Measurements from ENCODE around the gene SLC30A3. TPM values are rescaled to one million over a fixed set of nuclear protein-coding genes. Genes with fewer than 3 reads are reported as not detected.
A peak's percentile ranks its signal among the peaks of the same experiment; 100 is the strongest.

SLC30A3 gene
- total and polyA plus RNA-seq, 2 of the 13 experiments (the other 11 are each of a cell fraction or from before 2014, with no cell fraction given), result 0.38 to 0.79 TPM

DNA sequence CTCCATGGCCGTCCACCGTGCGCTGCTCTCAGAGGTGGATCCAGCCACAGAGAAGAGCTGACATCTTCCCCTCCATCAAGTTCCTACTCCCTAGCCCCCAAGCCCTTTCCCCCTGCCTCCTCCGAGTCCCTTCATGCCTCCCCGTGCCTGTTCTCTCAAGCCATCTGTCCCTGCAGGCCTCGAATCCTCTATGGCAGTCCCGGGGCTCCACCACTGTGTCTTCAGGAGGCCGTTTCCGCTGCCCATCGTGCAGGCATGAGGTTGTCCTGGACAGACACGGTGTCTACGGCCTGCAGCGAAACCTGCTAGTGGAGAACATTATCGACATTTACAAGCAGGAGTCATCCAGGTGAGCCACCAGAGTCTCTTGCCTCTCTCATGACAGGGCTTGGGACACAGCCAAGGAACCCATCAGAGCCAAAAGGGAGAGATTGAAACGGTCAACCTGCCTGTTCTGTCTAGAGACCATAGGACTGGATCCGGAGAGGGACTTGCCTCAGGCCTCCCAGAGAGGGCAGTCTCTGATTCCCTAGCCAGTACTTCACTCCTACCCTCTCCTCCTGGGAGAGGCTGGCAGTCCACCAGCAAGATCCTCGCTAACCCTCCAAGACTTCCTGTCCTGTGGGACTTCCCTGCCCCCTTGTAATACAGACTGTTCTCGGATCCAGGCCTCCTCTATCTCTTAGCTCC, 35.7 kb upstream of the SLC30A3 start (continued):
- TF ChIP-seq, protein P1, sequence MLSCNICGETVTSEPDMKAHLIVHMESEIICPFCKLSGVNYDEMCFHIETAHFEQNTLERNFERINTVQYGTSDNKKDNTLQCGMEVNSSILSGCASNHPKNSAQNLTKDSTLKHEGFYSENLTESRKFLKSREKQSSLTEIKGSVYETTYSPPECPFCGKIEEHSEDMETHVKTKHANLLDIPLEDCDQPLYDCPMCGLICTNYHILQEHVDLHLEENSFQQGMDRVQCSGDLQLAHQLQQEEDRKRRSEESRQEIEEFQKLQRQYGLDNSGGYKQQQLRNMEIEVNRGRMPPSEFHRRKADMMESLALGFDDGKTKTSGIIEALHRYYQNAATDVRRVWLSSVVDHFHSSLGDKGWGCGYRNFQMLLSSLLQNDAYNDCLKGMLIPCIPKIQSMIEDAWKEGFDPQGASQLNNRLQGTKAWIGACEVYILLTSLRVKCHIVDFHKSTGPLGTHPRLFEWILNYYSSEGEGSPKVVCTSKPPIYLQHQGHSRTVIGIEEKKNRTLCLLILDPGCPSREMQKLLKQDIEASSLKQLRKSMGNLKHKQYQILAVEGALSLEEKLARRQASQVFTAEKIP (CRISPR knock-in tag; IDR thresholded peaks at IDR 0.05; ENCODE audit: borderline replicate concordance), result no peak
- peak; percentile 46; the same call in 1 of the 2 replicates for TF ChIP-seq ZNF747 (CRISPR knock-in tag; IDR thresholded peaks at IDR 0.05; ENCODE audit: borderline replicate concordance)
- no peak for TF ChIP-seq SRSF4 (IDR thresholded peaks at IDR 0.05; ENCODE audit: low read depth, low read length, poor library complexity, severe bottlenecking)
- TF ChIP-seq ZFX (CRISPR knock-in tag; IDR thresholded peaks at IDR 0.05; ENCODE audit: low read depth), result 0 out of 2 replicates have a peak, but pooled peaks have one; percentile 32
- TF ChIP-seq KLF6 (CRISPR knock-in tag; IDR thresholded peaks at IDR 0.05), result no peak
- no peak for TF ChIP-seq PHB2 (IDR thresholded peaks at IDR 0.05; ENCODE audit: partially characterized antibody)
- 0 out of 2 replicates have a peak, but pooled peaks have one; percentile 23 for TF ChIP-seq ZNF274 (CRISPR knock-in tag; IDR thresholded peaks at IDR 0.05)
- no peak for TF ChIP-seq ZNF367 (CRISPR knock-in tag; IDR thresholded peaks at IDR 0.05; ENCODE audit: borderline replicate concordance)
- no peak for TF ChIP-seq ZNF10 (CRISPR knock-in tag; IDR thresholded peaks at IDR 0.05; ENCODE audit: borderline replicate concordance, low read depth)
- TF ChIP-seq KLF13 (CRISPR knock-in tag; IDR thresholded peaks at IDR 0.05), result 0 out of 2 replicates have a peak, but pooled peaks have one; percentile 47
- no peak for TF ChIP-seq TSC22D2 (CRISPR knock-in tag; IDR thresholded peaks at IDR 0.05; ENCODE audit: borderline replicate concordance)
- 0 out of 2 replicates have a peak, but pooled peaks have one; percentile 5 for TF ChIP-seq ZNF350 (CRISPR knock-in tag; IDR thresholded peaks at IDR 0.05; ENCODE audit: borderline replicate concordance, low read depth)
- TF ChIP-seq, protein P2, sequence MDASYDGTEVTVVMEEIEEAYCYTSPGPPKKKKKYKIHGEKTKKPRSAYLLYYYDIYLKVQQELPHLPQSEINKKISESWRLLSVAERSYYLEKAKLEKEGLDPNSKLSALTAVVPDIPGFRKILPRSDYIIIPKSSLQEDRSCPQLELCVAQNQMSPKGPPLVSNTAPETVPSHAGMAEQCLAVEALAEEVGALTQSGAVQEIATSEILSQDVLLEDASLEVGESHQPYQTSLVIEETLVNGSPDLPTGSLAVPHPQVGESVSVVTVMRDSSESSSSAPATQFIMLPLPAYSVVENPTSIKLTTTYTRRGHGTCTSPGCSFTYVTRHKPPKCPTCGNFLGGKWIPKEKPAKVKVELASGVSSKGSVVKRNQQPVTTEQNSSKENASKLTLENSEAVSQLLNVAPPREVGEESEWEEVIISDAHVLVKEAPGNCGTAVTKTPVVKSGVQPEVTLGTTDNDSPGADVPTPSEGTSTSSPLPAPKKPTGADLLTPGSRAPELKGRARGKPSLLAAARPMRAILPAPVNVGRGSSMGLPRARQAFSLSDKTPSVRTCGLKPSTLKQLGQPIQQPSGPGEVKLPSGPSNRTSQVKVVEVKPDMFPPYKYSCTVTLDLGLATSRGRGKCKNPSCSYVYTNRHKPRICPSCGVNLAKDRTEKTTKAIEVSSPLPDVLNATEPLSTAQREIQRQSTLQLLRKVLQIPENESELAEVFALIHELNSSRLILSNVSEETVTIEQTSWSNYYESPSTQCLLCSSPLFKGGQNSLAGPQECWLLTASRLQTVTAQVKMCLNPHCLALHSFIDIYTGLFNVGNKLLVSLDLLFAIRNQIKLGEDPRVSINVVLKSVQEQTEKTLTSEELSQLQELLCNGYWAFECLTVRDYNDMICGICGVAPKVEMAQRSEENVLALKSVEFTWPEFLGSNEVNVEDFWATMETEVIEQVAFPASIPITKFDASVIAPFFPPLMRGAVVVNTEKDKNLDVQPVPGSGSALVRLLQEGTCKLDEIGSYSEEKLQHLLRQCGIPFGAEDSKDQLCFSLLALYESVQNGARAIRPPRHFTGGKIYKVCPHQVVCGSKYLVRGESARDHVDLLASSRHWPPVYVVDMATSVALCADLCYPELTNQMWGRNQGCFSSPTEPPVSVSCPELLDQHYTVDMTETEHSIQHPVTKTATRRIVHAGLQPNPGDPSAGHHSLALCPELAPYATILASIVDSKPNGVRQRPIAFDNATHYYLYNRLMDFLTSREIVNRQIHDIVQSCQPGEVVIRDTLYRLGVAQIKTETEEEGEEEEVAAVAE (CRISPR knock-in tag; IDR thresholded peaks at IDR 0.05; ENCODE audit: borderline replicate concordance), result no peak
- TF ChIP-seq, protein P3, sequence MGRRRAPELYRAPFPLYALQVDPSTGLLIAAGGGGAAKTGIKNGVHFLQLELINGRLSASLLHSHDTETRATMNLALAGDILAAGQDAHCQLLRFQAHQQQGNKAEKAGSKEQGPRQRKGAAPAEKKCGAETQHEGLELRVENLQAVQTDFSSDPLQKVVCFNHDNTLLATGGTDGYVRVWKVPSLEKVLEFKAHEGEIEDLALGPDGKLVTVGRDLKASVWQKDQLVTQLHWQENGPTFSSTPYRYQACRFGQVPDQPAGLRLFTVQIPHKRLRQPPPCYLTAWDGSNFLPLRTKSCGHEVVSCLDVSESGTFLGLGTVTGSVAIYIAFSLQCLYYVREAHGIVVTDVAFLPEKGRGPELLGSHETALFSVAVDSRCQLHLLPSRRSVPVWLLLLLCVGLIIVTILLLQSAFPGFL (CRISPR knock-in tag; IDR thresholded peaks at IDR 0.05), result no peak
- no peak for TF ChIP-seq MZF1 (CRISPR knock-in tag; IDR thresholded peaks at IDR 0.05; ENCODE audit: borderline replicate concordance)
